K562 (cell line): ENCODE results near the gene KRTAP1-5. TPM values are rescaled to one million over a fixed set of nuclear protein-coding genes. Genes with fewer than 3 reads are reported as not detected.

Experiments used
- ATAC-seq: fragments of 200-7000 bp; cut with Tn5 transposase; 3 replicates; pipeline ENCODE4 v1.9.1; 2020; ENCODE audit warnings: moderate library complexity
- BruUV-seq: library from RNA; stranded (reverse); fragments of 400-500 nt; replicated peaks from 2 replicates; lab custom pipeline; 2021; lab: Mats Ljungman, UMichigan
- CTCF ChIA-PET: fragments of 300-600 bp; formaldehyde crosslinking; extraction: SDS; loops from one replicate; lab custom pipeline; 2021; ENCODE audit warnings: low intra/inter-chr PET ratio; lab: Yijun Ruan, JAX
- POLR2A ChIA-PET: fragments of 300-600, 350-650 bp; sonication (Branson Sonifier 250); formaldehyde crosslinking; extraction: SDS; loops from one replicate; lab custom pipeline; 2021; ENCODE audit warnings: antibody characterized with exemption, inconsistent platforms; lab: Yijun Ruan, JAX
- DNase-seq, 4 experiments: peaks; one replicate each; pipeline versions ENCODE4 v3.0.0 to v3.0.0-alpha.2; 2011 to 2018; ENCODE audit warnings: low spot score in 3 of 4, mixed read lengths in 3 of 4; ENCODE audit errors: extremely low read depth in 1 of 4
- FAIRE-seq: peaks from 2 replicates; lab custom pipeline; 2011; peaks lifted over from hg19 to GRCh38; lab: Jason Lieb, UNC
- H2AFZ ChIP-seq: 2 replicates; pipeline ENCODE4 v1.6.0; 2011; ENCODE audit warnings: low read depth, low read length, control low read depth, inconsistent platforms
- H3K27ac ChIP-seq: fragments of 200-600 bp; 3 replicates; pipeline ENCODE4 v1.8.0; 2011; ENCODE audit warnings: low read depth, mild to moderate bottlenecking, control low read depth, inconsistent platforms, low read length, moderate library complexity, mixed read lengths; ENCODE audit errors: extremely low read depth
- H3K27me3 ChIP-seq, 2 experiments: fragments of 300-600 bp in 1 of 2; 2 replicates in 1 of 2; 3 replicates in 1 of 2; pipeline versions ENCODE4 v1.6.0 to v1.8.0; 2011; ENCODE audit warnings: inconsistent platforms in 2 of 2, low read length in 2 of 2, mild to moderate bottlenecking in 1 of 2, mixed read lengths in 1 of 2, moderate library complexity in 1 of 2; ENCODE audit not compliant: control insufficient read depth in 2 of 2, insufficient read depth in 2 of 2
- H3K36me3 ChIP-seq: fragments of 300-600 bp; 3 replicates; pipeline ENCODE4 v1.8.0; 2011; ENCODE audit warnings: mild to moderate bottlenecking, low read length, inconsistent platforms; ENCODE audit not compliant: control insufficient read depth, insufficient read depth
- H3K4me1 ChIP-seq, 2 experiments: fragments of 200-600 bp in 1 of 2; replicated peaks in 1 of 2; 2 replicates in 1 of 2; 3 replicates in 1 of 2; pipeline versions ENCODE4 v1.5.1 to v1.8.0; 2011; ENCODE audit warnings: inconsistent platforms in 2 of 2, low read length in 2 of 2, mild to moderate bottlenecking in 1 of 2, mixed read lengths in 1 of 2, moderate library complexity in 1 of 2; ENCODE audit not compliant: control insufficient read depth in 2 of 2, insufficient read depth in 2 of 2
- H3K4me2 ChIP-seq: 2 replicates; pipeline ENCODE4 v1.6.1; 2011; ENCODE audit warnings: low read length, control low read depth, inconsistent platforms, mixed read lengths; ENCODE audit not compliant: insufficient read depth
- H3K4me3 ChIP-seq: fragments of 200-600 bp; sonication (generic), shearing (Covaris generic); 2 replicates; pipeline ENCODE4 v1.5.1; 2016; ENCODE audit warnings: control low read depth, inconsistent platforms
- H3K79me2 ChIP-seq: fragments of 200-600 bp; 3 replicates; pipeline ENCODE4 v1.8.0; 2011; ENCODE audit warnings: low read length, inconsistent platforms; ENCODE audit not compliant: control insufficient read depth, insufficient read depth
- H3K9ac ChIP-seq, 2 experiments: 2 replicates each; pipeline versions ENCODE4 v1.6.0 to v1.6.1; 2011; ENCODE audit warnings: low read depth in 2 of 2, low read length in 2 of 2, control low read depth in 1 of 2, inconsistent platforms in 1 of 2, mild to moderate bottlenecking in 1 of 2, mixed read lengths in 1 of 2; ENCODE audit not compliant: insufficient read depth in 1 of 2
- H3K9me1 ChIP-seq: one replicate; pipeline ENCODE4 v1.6.0; 2011; ENCODE audit warnings: inconsistent platforms, mild to moderate bottlenecking, low read length, moderate library complexity; ENCODE audit not compliant: control insufficient read depth, insufficient read depth
- H3K9me3 ChIP-seq: replicated peaks from 2 replicates; pipeline ENCODE4 v1.5.1; 2011; ENCODE audit warnings: low read depth, low read length, inconsistent platforms; ENCODE audit not compliant: control insufficient read depth, insufficient read depth
- H4K20me1 ChIP-seq: replicated peaks from 2 replicates; pipeline ENCODE4 v1.6.1; 2011; ENCODE audit warnings: low read length, inconsistent platforms, mixed read lengths; ENCODE audit not compliant: control insufficient read depth, insufficient read depth
- C11orf30 ChIP-seq: fragments of 450-650 bp; IDR thresholded peaks from 2 replicates; pipeline ENCODE4 v1.6.1; 2016; ENCODE audit warnings: low read depth, mild to moderate bottlenecking
- HDAC2 ChIP-seq: fragments of 450-650 bp; IDR thresholded peaks from 2 replicates; pipeline ENCODE4 v1.6.1; 2016; ENCODE audit warnings: mild to moderate bottlenecking
- NR3C1 ChIP-seq: sonication (generic); formaldehyde crosslinking; IDR thresholded peaks from 2 replicates; pipeline ENCODE4 v1.8.1; 2022; ENCODE audit warnings: missing genetic modification reagents
- POLR2B ChIP-seq: fragments of 450-650 bp; IDR thresholded peaks from 2 replicates; pipeline ENCODE4 v1.6.1; 2018; ENCODE audit warnings: low read depth; ENCODE audit not compliant: partially characterized antibody
- RBBP5 ChIP-seq: fragments of 200-600 bp; sonication (generic); IDR thresholded peaks from 2 replicates; pipeline ENCODE4 v1.6.1; 2012; ENCODE audit warnings: borderline replicate concordance, mild to moderate bottlenecking, low read length, control low read depth, inconsistent platforms; ENCODE audit not compliant: insufficient read depth, poor library complexity, severe bottlenecking
- RBM25 ChIP-seq: fragments of 200-400 bp; formaldehyde crosslinking; IDR thresholded peaks from 2 replicates; pipeline ENCODE4 v1.6.1; 2018; ENCODE audit warnings: low read length, low read depth, moderate library complexity; ENCODE audit not compliant: severe bottlenecking
- SMARCA5 ChIP-seq: fragments of 450-650 bp; IDR thresholded peaks from 2 replicates; pipeline ENCODE4 v1.6.1; 2016
- ZC3H11A ChIP-seq: IDR thresholded peaks from 2 replicates; pipeline ENCODE4 v1.6.1; 2012; ENCODE audit warnings: low read depth, low read length, improper control_type of control experiment
- ZNF41 ChIP-seq: fragments of 250-450 bp; sonication (Bioruptor Pico); conservative IDR thresholded peaks from 2 replicates; pipeline ENCODE4 v1.4.0; 2020; ENCODE audit warnings: mild to moderate bottlenecking
- WGBS: fragments of 100-300 bp; shearing (Covaris generic); methylation state at CpG from one replicate; pipeline ENCODE4 v1.1.6; 2016; ENCODE audit warnings: low coverage, mixed read lengths; ENCODE audit not compliant: insufficient coverage; ENCODE audit errors: missing lambda C conversion rate; 5-methylcytosine and 5-hydroxymethylcytosine counted together
- in situ Hi-C: fragments of 300-500 bp; cut with MboI; formaldehyde crosslinking; loops from 4 replicates; pipeline ENCODE4 v1.15.0; 2018; ENCODE audit warnings: inconsistent platforms, mixed read lengths
- intact Hi-C: fragments of 100-400 bp; cut with micrococcal nuclease; formaldehyde crosslinking; loops from 2 replicates; pipeline ENCODE4 v1.14.2; 2022
- polyA plus RNA-seq, 8 experiments: library from polyadenylated mRNA; depleted of rRNA in 4 of 8; stranded (reverse) in 5 of 8; unstranded in 3 of 8; fragments of >200 nt; fragmentation: Nextera tagmentation in 2 of 8; fragmentation: Illumina TruSeq in 1 of 8; extraction: Ambion mirVana in 2 of 8; extraction: Trizol in 1 of 8; gene quantifications; 2 replicates each; pipeline versions ENCODE4 v1.2.1 to v1.2.3, GENCODE V29; 2011 to 2014; ENCODE audit warnings: inconsistent platforms in 1 of 8, missing spikeins in 1 of 8
- total RNA-seq, 7 experiments: library from RNA; depleted of rRNA in 6 of 7; stranded (reverse); fragments of >200 nt in 6 of 7; fragmentation: Illumina TruSeq in 2 of 7; extraction: Trizol in 2 of 7; gene quantifications; 2 replicates each; pipeline versions ENCODE4 v1.2.1 to v1.2.3, GENCODE V29; 2011 to 2021; ENCODE audit warnings: low replicate concordance in 1 of 7
- TF ChIP-seq, protein P1 (sequence below): sonication (generic); formaldehyde crosslinking; IDR thresholded peaks from 2 replicates; pipeline ENCODE4 v1.8.0; 2022; ENCODE audit warnings: mild to moderate bottlenecking, missing genetic modification reagents
- TF ChIP-seq, protein P2 (sequence below): sonication (generic); formaldehyde crosslinking; IDR thresholded peaks from 2 replicates; pipeline ENCODE4 v1.8.1; 2023; ENCODE audit warnings: mild to moderate bottlenecking, missing genetic modification reagents
- TF ChIP-seq, protein P3 (sequence below): sonication (generic); formaldehyde crosslinking; IDR thresholded peaks from 2 replicates; pipeline ENCODE4 v1.8.1; 2022; ENCODE audit warnings: missing genetic modification reagents
- TF ChIP-seq, protein P4 (sequence below), 2 experiments: fragments of 150-350 bp in 1 of 2; IDR thresholded peaks; 2 replicates each; pipeline ENCODE4 v1.6.1; 2012 to 2016; ENCODE audit warnings: low read depth in 2 of 2, low read length in 2 of 2, mild to moderate bottlenecking in 1 of 2, moderate library complexity in 1 of 2

Gene KRTAP1-5
- total and polyA plus RNA-seq, 9 of the 15 experiments (the other 6 are each of a cell fraction or from before 2014, with no cell fraction given) = not detected

DNA sequence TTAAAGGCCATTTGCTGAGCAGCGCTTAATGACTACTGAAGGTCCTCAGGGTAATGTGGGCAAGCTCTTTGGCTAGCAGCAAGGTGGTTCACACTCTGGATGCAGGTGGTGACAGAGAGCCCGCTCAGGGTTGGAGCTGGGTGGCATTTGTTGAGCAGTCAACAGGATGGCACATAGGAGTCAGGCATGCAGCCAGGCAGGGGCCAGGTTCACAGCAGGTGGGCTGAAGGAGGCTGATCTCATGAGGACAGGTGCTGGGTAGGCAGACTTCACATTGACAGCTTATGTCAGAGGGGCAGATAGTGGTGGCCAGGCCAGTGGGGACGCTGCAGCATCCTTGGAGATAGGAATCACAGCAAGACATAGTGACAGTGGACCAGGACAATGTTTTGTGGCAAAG is 22.6 kb downstream of the KRTAP1-5 start:
- CTCF ChIA-PET = no interaction called here
- Histone ChIP-seq H3K27me3 (peaks cover 0 to 13% of the 10 kb centered on the region in 2 experiments; a peak in 3 of 5 replicates), H3K4me1 (no peaks in the 10 kb centered on the region; a peak in 1 of 5 replicates), H3K9me3 (no peaks in the 10 kb centered on the region), H3K9ac (no peak overlapping the region; a peak in 1 of 4 replicates), H3K9me1 (no peaks in the 10 kb centered on the region), H3K4me2 (no peak overlapping the region), H4K20me1 (no peaks in the 10 kb centered on the region), H3K36me3 (no peaks in the 10 kb centered on the region), H3K4me3 (no peak overlapping the region), H3K79me2 (no peaks in the 10 kb centered on the region), H2AFZ (no peak overlapping the region), H3K27ac (no peak overlapping the region)
- intact Hi-C loops (no loop called here), in situ Hi-C loops (no loop called here)
- POLR2A ChIA-PET = no interaction called here
- ATAC-seq (no peak), DNase-seq (no peak), FAIRE-seq (no peak)
- WGBS = 0% methylated on average over 3 of the region's 3 CpGs
- no peak for TF ChIP-seq ZNF41
- no peak for TF ChIP-seq RBBP5
- TF ChIP-seq SMARCA5 = no peak
- no peak for TF ChIP-seq NR3C1
- no peak for TF ChIP-seq RBM25
- TF ChIP-seq ZC3H11A = no peak
- TF ChIP-seq, protein P1, sequence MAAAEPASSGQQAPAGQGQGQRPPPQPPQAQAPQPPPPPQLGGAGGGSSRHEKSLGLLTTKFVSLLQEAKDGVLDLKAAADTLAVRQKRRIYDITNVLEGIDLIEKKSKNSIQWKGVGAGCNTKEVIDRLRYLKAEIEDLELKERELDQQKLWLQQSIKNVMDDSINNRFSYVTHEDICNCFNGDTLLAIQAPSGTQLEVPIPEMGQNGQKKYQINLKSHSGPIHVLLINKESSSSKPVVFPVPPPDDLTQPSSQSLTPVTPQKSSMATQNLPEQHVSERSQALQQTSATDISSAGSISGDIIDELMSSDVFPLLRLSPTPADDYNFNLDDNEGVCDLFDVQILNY = no peak
- TF ChIP-seq, protein P2, sequence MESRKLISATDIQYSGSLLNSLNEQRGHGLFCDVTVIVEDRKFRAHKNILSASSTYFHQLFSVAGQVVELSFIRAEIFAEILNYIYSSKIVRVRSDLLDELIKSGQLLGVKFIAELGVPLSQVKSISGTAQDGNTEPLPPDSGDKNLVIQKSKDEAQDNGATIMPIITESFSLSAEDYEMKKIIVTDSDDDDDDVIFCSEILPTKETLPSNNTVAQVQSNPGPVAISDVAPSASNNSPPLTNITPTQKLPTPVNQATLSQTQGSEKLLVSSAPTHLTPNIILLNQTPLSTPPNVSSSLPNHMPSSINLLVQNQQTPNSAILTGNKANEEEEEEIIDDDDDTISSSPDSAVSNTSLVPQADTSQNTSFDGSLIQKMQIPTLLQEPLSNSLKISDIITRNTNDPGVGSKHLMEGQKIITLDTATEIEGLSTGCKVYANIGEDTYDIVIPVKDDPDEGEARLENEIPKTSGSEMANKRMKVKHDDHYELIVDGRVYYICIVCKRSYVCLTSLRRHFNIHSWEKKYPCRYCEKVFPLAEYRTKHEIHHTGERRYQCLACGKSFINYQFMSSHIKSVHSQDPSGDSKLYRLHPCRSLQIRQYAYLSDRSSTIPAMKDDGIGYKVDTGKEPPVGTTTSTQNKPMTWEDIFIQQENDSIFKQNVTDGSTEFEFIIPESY (CRISPR knock-in tag) = no peak
- TF ChIP-seq, protein P3, sequence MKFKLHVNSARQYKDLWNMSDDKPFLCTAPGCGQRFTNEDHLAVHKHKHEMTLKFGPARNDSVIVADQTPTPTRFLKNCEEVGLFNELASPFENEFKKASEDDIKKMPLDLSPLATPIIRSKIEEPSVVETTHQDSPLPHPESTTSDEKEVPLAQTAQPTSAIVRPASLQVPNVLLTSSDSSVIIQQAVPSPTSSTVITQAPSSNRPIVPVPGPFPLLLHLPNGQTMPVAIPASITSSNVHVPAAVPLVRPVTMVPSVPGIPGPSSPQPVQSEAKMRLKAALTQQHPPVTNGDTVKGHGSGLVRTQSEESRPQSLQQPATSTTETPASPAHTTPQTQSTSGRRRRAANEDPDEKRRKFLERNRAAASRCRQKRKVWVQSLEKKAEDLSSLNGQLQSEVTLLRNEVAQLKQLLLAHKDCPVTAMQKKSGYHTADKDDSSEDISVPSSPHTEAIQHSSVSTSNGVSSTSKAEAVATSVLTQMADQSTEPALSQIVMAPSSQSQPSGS (CRISPR knock-in tag) = no peak
- no peak for TF ChIP-seq POLR2B
- no peak for TF ChIP-seq HDAC2
- no peak for TF ChIP-seq C11orf30
- TF ChIP-seq, protein P4, sequence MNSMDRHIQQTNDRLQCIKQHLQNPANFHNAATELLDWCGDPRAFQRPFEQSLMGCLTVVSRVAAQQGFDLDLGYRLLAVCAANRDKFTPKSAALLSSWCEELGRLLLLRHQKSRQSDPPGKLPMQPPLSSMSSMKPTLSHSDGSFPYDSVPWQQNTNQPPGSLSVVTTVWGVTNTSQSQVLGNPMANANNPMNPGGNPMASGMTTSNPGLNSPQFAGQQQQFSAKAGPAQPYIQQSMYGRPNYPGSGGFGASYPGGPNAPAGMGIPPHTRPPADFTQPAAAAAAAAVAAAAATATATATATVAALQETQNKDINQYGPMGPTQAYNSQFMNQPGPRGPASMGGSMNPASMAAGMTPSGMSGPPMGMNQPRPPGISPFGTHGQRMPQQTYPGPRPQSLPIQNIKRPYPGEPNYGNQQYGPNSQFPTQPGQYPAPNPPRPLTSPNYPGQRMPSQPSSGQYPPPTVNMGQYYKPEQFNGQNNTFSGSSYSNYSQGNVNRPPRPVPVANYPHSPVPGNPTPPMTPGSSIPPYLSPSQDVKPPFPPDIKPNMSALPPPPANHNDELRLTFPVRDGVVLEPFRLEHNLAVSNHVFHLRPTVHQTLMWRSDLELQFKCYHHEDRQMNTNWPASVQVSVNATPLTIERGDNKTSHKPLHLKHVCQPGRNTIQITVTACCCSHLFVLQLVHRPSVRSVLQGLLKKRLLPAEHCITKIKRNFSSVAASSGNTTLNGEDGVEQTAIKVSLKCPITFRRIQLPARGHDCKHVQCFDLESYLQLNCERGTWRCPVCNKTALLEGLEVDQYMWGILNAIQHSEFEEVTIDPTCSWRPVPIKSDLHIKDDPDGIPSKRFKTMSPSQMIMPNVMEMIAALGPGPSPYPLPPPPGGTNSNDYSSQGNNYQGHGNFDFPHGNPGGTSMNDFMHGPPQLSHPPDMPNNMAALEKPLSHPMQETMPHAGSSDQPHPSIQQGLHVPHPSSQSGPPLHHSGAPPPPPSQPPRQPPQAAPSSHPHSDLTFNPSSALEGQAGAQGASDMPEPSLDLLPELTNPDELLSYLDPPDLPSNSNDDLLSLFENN (IDR thresholded peaks at IDR 0.05; ENCODE audit: low read depth in 2 of 2, low read length in 2 of 2) = no peak
- BruUV-seq = no TSS peak
